Natural killer cell (primary cell): ENCODE data around the gene PRDX2. TPM values are rescaled to one million over a fixed set of nuclear protein-coding genes. Genes with fewer than 3 reads are reported as not detected.

ENCODE experiments used
- ATAC-seq, 3 donors: fragments of 150-1000 bp in 2 of 3; fragments of 200-7000 bp in 1 of 3; cut with Tn5 transposase; 1 replicate in 1 of 3; 2 replicates in 2 of 3; pipeline ENCODE4 v1.10.0; 2021; ENCODE audit warnings: mild to moderate bottlenecking in 2 of 3, moderate library complexity in 2 of 3
- DNase-seq, 2 donors: peaks; one replicate each; pipeline versions ENCODE4 v3.0.0 to v3.0.0-alpha.2; 2013 to 2021; ENCODE audit warnings: mixed read lengths in 1 of 2
- H3K27ac ChIP-seq: one replicate; pipeline ENCODE4 v1.5.1; 2013; ENCODE audit warnings: mild to moderate bottlenecking, low read length
- H3K27me3 ChIP-seq: one replicate; pipeline ENCODE4 v1.6.1; 2013; ENCODE audit warnings: low read length; ENCODE audit not compliant: control insufficient read depth, insufficient read depth
- H3K36me3 ChIP-seq: one replicate; pipeline ENCODE4 v1.6.1; 2013; ENCODE audit warnings: low read length; ENCODE audit not compliant: control insufficient read depth, insufficient read depth
- H3K4me1 ChIP-seq: one replicate; pipeline ENCODE4 v1.6.1; 2013; ENCODE audit warnings: low read length; ENCODE audit not compliant: control insufficient read depth, insufficient read depth
- H3K4me3 ChIP-seq: one replicate; pipeline ENCODE4 v1.5.1; 2013; ENCODE audit warnings: low read length
- H3K9me3 ChIP-seq: one replicate; pipeline ENCODE4 v1.6.1; 2013; ENCODE audit warnings: low read length; ENCODE audit not compliant: control insufficient read depth, insufficient read depth
- H3K27ac Mint-ChIP-seq, 2 donors: one replicate each; pipeline ENCODE4 v1.8.0; 2022; ENCODE audit warnings: mild to moderate bottlenecking in 2 of 2, mixed read lengths in 2 of 2, moderate library complexity in 1 of 2
- H3K27me3 Mint-ChIP-seq, 2 donors: one replicate each; pipeline ENCODE4 v1.8.0; 2022; ENCODE audit warnings: low read depth in 2 of 2, mixed read lengths in 2 of 2
- H3K36me3 Mint-ChIP-seq: one replicate; pipeline ENCODE4 v1.8.0; 2022; ENCODE audit warnings: mixed read lengths
- H3K4me1 Mint-ChIP-seq, 2 donors: one replicate each; pipeline ENCODE4 v1.8.0; 2022; ENCODE audit warnings: mixed read lengths in 2 of 2
- H3K4me3 Mint-ChIP-seq: one replicate; pipeline ENCODE4 v1.8.0; 2022; ENCODE audit warnings: mild to moderate bottlenecking, moderate library complexity, mixed read lengths
- H3K9me3 Mint-ChIP-seq, 2 donors: one replicate each; pipeline ENCODE4 v1.8.0; 2022; ENCODE audit warnings: mixed read lengths in 2 of 2
- CTCF ChIP-seq: fragments of 200-600 bp; IDR thresholded peaks from one replicate; pipeline ENCODE4 v1.8.0; 2022; ENCODE audit warnings: antibody characterized with exemption
- whole genome bisulfite sequencing: methylation state at CpG from one replicate; pipeline ENCODE4 v1.1.7; 2013; ENCODE audit warnings: missing lambda C conversion rate; ENCODE audit not compliant: insufficient coverage; 5-methylcytosine and 5-hydroxymethylcytosine counted together
- intact Hi-C: fragments of 100-400 bp; cut with micrococcal nuclease; formaldehyde crosslinking; loops from one replicate; pipeline ENCODE4 v1.14.2; 2022
- total RNA-seq, 4 donors: library from RNA; stranded (reverse); fragments of 120-200 nt in 1 of 4; gene quantifications; one replicate each; pipeline versions ENCODE4 v1.2.3 to v1.2.4, GENCODE V29; 2013 to 2022

The PRDX2 gene
- total RNA-seq, 3 donors from 2014 or later (not counting 1 experiment from before 2014, with no cell fraction given), result 28.8 to 67.1 (median 66.9) TPM

GRCh38 chr19:12806242-12807081, 4.9 kb upstream of the PRDX2 start, which contains the start of gene RNASEH2A:
TSS of gene RNASEH2A (plus strand) at chr19:12806584. CDS start at chr19:12806674, 90 bp downstream.
- Mint-ChIP-seq H3K27ac (peak within 1 kb of the TSS; percentile 83 to 94), H3K36me3 (no peaks in the 10 kb centered on the region), H3K27me3 (peaks cover 0 to 5% of the 10 kb centered on the region in 2 donors), H3K9me3 (no peaks in the 10 kb centered on the region), H3K4me3 (peak within 1 kb of the TSS; percentile 93), H3K4me1 (peaks cover 17 to 26% of the 10 kb centered on the region in 2 donors)
- Histone ChIP-seq H3K4me1 (peaks cover 27% of the 10 kb centered on the region), H3K27me3 (peaks cover 4% of the 10 kb centered on the region), H3K9me3 (no peaks in the 10 kb centered on the region), H3K36me3 (peaks cover 13% of the 10 kb centered on the region), H3K4me3 (peak within 1 kb of the TSS; percentile 93), H3K27ac (peak within 1 kb of the TSS; percentile 72)
- WGBS, result 4% methylated on average over 64 of the region's 66 CpGs
- TF ChIP-seq CTCF, result no peak
- ATAC-seq (peak; percentile 94 to 98 (median 96)), DNase-seq (peak; percentile 80 to 93)
- intact Hi-C loops, result loop anchor here (5.0 kb wide), 1 partner anchor 36 kb away; no protein-coding TSS in a partner anchor

- Histone ChIP-seq H3K4me3 (no peak overlapping the region), H3K9me3 (no peaks in the 10 kb centered on the region), H3K27ac (no peak overlapping the region), H3K36me3 (peaks cover 5% of the 10 kb centered on the region), H3K27me3 (peaks cover 6% of the 10 kb centered on the region), H3K4me1 (peaks cover 41% of the 10 kb centered on the region)
- ATAC-seq (no peak), DNase-seq (no peak)
- WGBS, result 94% methylated on average over 26 of the region's 26 CpGs
- Mint-ChIP-seq H3K4me3 (no peak overlapping the region), H3K4me1 (peaks cover 26 to 35% of the 10 kb centered on the region in 2 donors), H3K9me3 (no peaks in the 10 kb centered on the region), H3K27me3 (peaks cover 0 to 12% of the 10 kb centered on the region in 2 donors), H3K36me3 (no peaks in the 10 kb centered on the region), H3K27ac (no peak overlapping the region)
- no peak for TF ChIP-seq CTCF
- intact Hi-C loops, result no loop called here
These were observed 2.5 kb upstream of the PRDX2 start for GRCh38 chr19:12804051-12804450.

GRCh38 chr19:12802267-12803106, 887 bp upstream of the PRDX2 start:
- Histone ChIP-seq H3K27ac (no peak overlapping the region), H3K36me3 (no peaks in the 10 kb centered on the region), H3K4me3 (peak overlapping the region; percentile 90), H3K27me3 (peaks cover 6% of the 10 kb centered on the region), H3K4me1 (peaks cover 41% of the 10 kb centered on the region), H3K9me3 (no peaks in the 10 kb centered on the region)
- DNase-seq (no peak), ATAC-seq (no peak)
- H3K27me3 Mint-ChIP-seq, result peaks cover 0 to 12% of the 10 kb centered on the region in 2 donors
- peaks cover 26 to 35% of the 10 kb centered on the region in 2 donors for H3K4me1 Mint-ChIP-seq
- peak overlapping the region; percentile 88 for H3K4me3 Mint-ChIP-seq
- H3K36me3 Mint-ChIP-seq, result no peaks in the 10 kb centered on the region
- WGBS, result 56% methylated on average over 22 of the region's 22 CpGs
- intact Hi-C loops, result no loop called here
- no peaks in the 10 kb centered on the region for H3K9me3 Mint-ChIP-seq
- H3K27ac Mint-ChIP-seq, result no peak overlapping the region
- TF ChIP-seq CTCF, result no peak
